ENCODE measurements around the gene SLC25A34.

The SLC25A34 gene

GRCh38 chr1:15704526-15705183 is 31.4 kb upstream of the SLC25A34 start:
- Histone ChIP-seq H3K4me2 (ENCODE audit: low read length) (no peak overlapping the region), H3K27me3 (ENCODE audit: control insufficient read depth, low read length) (no peaks in the 10 kb centered on the region), H3K9me2 (replicated peaks; ENCODE audit: control insufficient read depth, low read length) (no peaks in the 10 kb centered on the region), H4K20me1 (ENCODE audit: control insufficient read depth, insufficient read depth, low read depth, low read length) (no peaks in the 10 kb centered on the region), H3K4me1 (ENCODE audit: control insufficient read depth, low read length) (peaks cover 11% of the 10 kb centered on the region), H3K4me3 (ENCODE audit: low read length) (no peak overlapping the region), H3K9me3 (ENCODE audit: control insufficient read depth, insufficient read depth, low read length) (no peaks in the 10 kb centered on the region), H3K79me2 (ENCODE audit: control insufficient read depth, low read length) (peaks cover 57% of the 10 kb centered on the region), H3K36me3 (ENCODE audit: control insufficient read depth, low read length) (no peaks in the 10 kb centered on the region), H3K27ac (ENCODE audit: low read depth, low read length) (no peak overlapping the region), H3F3A (ENCODE audit: control insufficient read depth, insufficient read depth) (no peaks in the 10 kb centered on the region)
- no peak for TF ChIP-seq EZH2phosphoT487 (IDR thresholded peaks at IDR 0.05; ENCODE audit: borderline replicate concordance, low read length)
- TF ChIP-seq, protein P1, sequence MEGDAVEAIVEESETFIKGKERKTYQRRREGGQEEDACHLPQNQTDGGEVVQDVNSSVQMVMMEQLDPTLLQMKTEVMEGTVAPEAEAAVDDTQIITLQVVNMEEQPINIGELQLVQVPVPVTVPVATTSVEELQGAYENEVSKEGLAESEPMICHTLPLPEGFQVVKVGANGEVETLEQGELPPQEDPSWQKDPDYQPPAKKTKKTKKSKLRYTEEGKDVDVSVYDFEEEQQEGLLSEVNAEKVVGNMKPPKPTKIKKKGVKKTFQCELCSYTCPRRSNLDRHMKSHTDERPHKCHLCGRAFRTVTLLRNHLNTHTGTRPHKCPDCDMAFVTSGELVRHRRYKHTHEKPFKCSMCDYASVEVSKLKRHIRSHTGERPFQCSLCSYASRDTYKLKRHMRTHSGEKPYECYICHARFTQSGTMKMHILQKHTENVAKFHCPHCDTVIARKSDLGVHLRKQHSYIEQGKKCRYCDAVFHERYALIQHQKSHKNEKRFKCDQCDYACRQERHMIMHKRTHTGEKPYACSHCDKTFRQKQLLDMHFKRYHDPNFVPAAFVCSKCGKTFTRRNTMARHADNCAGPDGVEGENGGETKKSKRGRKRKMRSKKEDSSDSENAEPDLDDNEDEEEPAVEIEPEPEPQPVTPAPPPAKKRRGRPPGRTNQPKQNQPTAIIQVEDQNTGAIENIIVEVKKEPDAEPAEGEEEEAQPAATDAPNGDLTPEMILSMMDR (IDR thresholded peaks at IDR 0.05; ENCODE audit: low read depth, low read length, poor library complexity, severe bottlenecking): no peak

- no peak overlapping the region for H3K4me3 ChIP-seq (ENCODE audit: low read length)
- H3K9me3 ChIP-seq (ENCODE audit: control insufficient read depth, insufficient read depth, low read length): no peaks in the 10 kb centered on the region
- H3K27ac ChIP-seq (ENCODE audit: low read depth, low read length): no peak overlapping the region
- no peaks in the 10 kb centered on the region for H3K36me3 ChIP-seq (ENCODE audit: control insufficient read depth, low read length)
- no peaks in the 10 kb centered on the region for H3K27me3 ChIP-seq (ENCODE audit: control insufficient read depth, low read length)
- TF ChIP-seq, protein P1 (IDR thresholded peaks at IDR 0.05; ENCODE audit: low read depth, low read length, poor library complexity, severe bottlenecking): no peak
- TF ChIP-seq EZH2phosphoT487 (IDR thresholded peaks at IDR 0.05; ENCODE audit: borderline replicate concordance, low read length): no peak
- no peak overlapping the region for H3K4me2 ChIP-seq (ENCODE audit: low read length)
- H4K20me1 ChIP-seq (ENCODE audit: control insufficient read depth, insufficient read depth, low read depth, low read length): no peaks in the 10 kb centered on the region
- H3K79me2 ChIP-seq (ENCODE audit: control insufficient read depth, low read length): peaks cover 53% of the 10 kb centered on the region
- no peaks in the 10 kb centered on the region for H3K9me2 ChIP-seq (replicated peaks; ENCODE audit: control insufficient read depth, low read length)
- H3K4me1 ChIP-seq (ENCODE audit: control insufficient read depth, low read length): peaks cover 6% of the 10 kb centered on the region
- no peaks in the 10 kb centered on the region for H3F3A ChIP-seq (ENCODE audit: control insufficient read depth, insufficient read depth)
Observed at GRCh38 chr1:15705184-15705566, 30.9 kb upstream of the SLC25A34 start.

- H3K4me2 ChIP-seq (ENCODE audit: low read length): no peak overlapping the region
- peaks cover 50% of the 10 kb centered on the region for H3K79me2 ChIP-seq (ENCODE audit: control insufficient read depth, low read length)
- no peaks in the 10 kb centered on the region for H3F3A ChIP-seq (ENCODE audit: control insufficient read depth, insufficient read depth)
- H3K4me1 ChIP-seq (ENCODE audit: control insufficient read depth, low read length): no peaks in the 10 kb centered on the region
- H3K36me3 ChIP-seq (ENCODE audit: control insufficient read depth, low read length): no peaks in the 10 kb centered on the region
- H3K27ac ChIP-seq (ENCODE audit: low read depth, low read length): no peak overlapping the region
- no peak for TF ChIP-seq EZH2phosphoT487 (IDR thresholded peaks at IDR 0.05; ENCODE audit: borderline replicate concordance, low read length)
- TF ChIP-seq, protein P1 (IDR thresholded peaks at IDR 0.05; ENCODE audit: low read depth, low read length, poor library complexity, severe bottlenecking): no peak
- H3K9me3 ChIP-seq (ENCODE audit: control insufficient read depth, insufficient read depth, low read length): no peaks in the 10 kb centered on the region
- H3K27me3 ChIP-seq (ENCODE audit: control insufficient read depth, low read length): no peaks in the 10 kb centered on the region
- no peak overlapping the region for H3K4me3 ChIP-seq (ENCODE audit: low read length)
- no peaks in the 10 kb centered on the region for H4K20me1 ChIP-seq (ENCODE audit: control insufficient read depth, insufficient read depth, low read depth, low read length)
- H3K9me2 ChIP-seq (replicated peaks; ENCODE audit: control insufficient read depth, low read length): no peaks in the 10 kb centered on the region
Observed at GRCh38 chr1:15706751-15707150, 29.3 kb upstream of the SLC25A34 start.

Measured in DOHH2 (cell line).